H9 (cell line): ENCODE data around the gene ZDHHC24. TPM values are rescaled to one million over a fixed set of nuclear protein-coding genes. Genes with fewer than 3 reads are reported as not detected.

Experiments
- DNase-seq: peaks from one replicate; pipeline ENCODE4 v3.0.0-alpha.2; 2017
- H2AFZ ChIP-seq: one replicate; pipeline ENCODE4 v1.6.1; 2013; ENCODE audit warnings: mild to moderate bottlenecking, low read length, control low read depth, moderate library complexity
- H2AK5ac ChIP-seq: 2 replicates; pipeline ENCODE4 v1.6.1; 2013; ENCODE audit warnings: low read length, control low read depth, mixed read lengths; ENCODE audit not compliant: insufficient read length
- H2BK120ac ChIP-seq: one replicate; pipeline ENCODE4 v1.6.1; 2013; ENCODE audit warnings: low read depth, mild to moderate bottlenecking, low read length, control low read depth, inconsistent platforms; ENCODE audit not compliant: poor library complexity, severe bottlenecking
- H2BK12ac ChIP-seq: 2 replicates; pipeline ENCODE4 v1.6.1; 2013; ENCODE audit warnings: low read length, control low read depth, mixed read lengths, low read depth; ENCODE audit not compliant: insufficient read length
- H2BK15ac ChIP-seq: 2 replicates; pipeline ENCODE4 v1.6.1; 2013; ENCODE audit warnings: low read depth, low read length, control low read depth
- H2BK20ac ChIP-seq: one replicate; pipeline ENCODE4 v1.6.1; 2013; ENCODE audit warnings: low read depth, mild to moderate bottlenecking, low read length, control low read depth, inconsistent platforms; ENCODE audit not compliant: poor library complexity, severe bottlenecking
- H2BK5ac ChIP-seq: 2 replicates; pipeline ENCODE4 v1.6.1; 2013; ENCODE audit warnings: low read length, control low read depth, mixed read lengths; ENCODE audit not compliant: insufficient read length
- H3K14ac ChIP-seq: 2 replicates; pipeline ENCODE4 v1.6.1; 2013; ENCODE audit warnings: low read length, control low read depth; ENCODE audit not compliant: insufficient read depth
- H3K18ac ChIP-seq: 2 replicates; pipeline ENCODE4 v1.6.1; 2013; ENCODE audit warnings: low read depth, mild to moderate bottlenecking, mixed read lengths, low read length, control low read depth; ENCODE audit not compliant: insufficient read length
- H3K23ac ChIP-seq: 2 replicates; pipeline ENCODE4 v1.6.1; 2013; ENCODE audit warnings: low read length, control low read depth, mixed read lengths, low read depth; ENCODE audit not compliant: insufficient read length
- H3K23me2 ChIP-seq: 2 replicates; pipeline ENCODE4 v1.6.1; 2013; ENCODE audit warnings: low read depth, mild to moderate bottlenecking, mixed read lengths, low read length, control low read depth; ENCODE audit not compliant: insufficient read length, poor library complexity, severe bottlenecking
- H3K27ac ChIP-seq: 2 replicates; pipeline ENCODE4 v1.5.1; 2013; ENCODE audit warnings: low read length, control low read depth, mixed read lengths, low read depth; ENCODE audit not compliant: insufficient read length
- H3K27me3 ChIP-seq: 2 replicates; pipeline ENCODE4 v1.6.1; 2013; ENCODE audit warnings: low read length, control low read depth, inconsistent platforms; ENCODE audit not compliant: insufficient read depth
- H3K4ac ChIP-seq: 2 replicates; pipeline ENCODE4 v1.6.1; 2013; ENCODE audit warnings: low read depth, mild to moderate bottlenecking, control low read depth, inconsistent platforms, low read length, moderate library complexity
- H3K4me1 ChIP-seq: 2 replicates; pipeline ENCODE4 v1.6.1; 2013; ENCODE audit warnings: low read length, control low read depth, inconsistent platforms; ENCODE audit not compliant: insufficient read depth
- H3K4me2 ChIP-seq: 2 replicates; pipeline ENCODE4 v1.6.1; 2013; ENCODE audit warnings: low read length, control low read depth, mixed read lengths; ENCODE audit not compliant: insufficient read length, insufficient read depth
- H3K56ac ChIP-seq: 2 replicates; pipeline ENCODE4 v1.6.1; 2013; ENCODE audit warnings: low read depth, mild to moderate bottlenecking, mixed read lengths, low read length, control low read depth; ENCODE audit not compliant: insufficient read length
- H3K79me1 ChIP-seq: 2 replicates; pipeline ENCODE4 v1.6.1; 2013; ENCODE audit warnings: low read depth, mild to moderate bottlenecking, moderate library complexity, low read length, control low read depth, inconsistent platforms; ENCODE audit not compliant: insufficient read depth, poor library complexity, severe bottlenecking
- H3K79me2 ChIP-seq: 2 replicates; pipeline ENCODE4 v1.6.1; 2013; ENCODE audit warnings: low read length, control low read depth, inconsistent platforms; ENCODE audit not compliant: insufficient read depth
- H3K9ac ChIP-seq: 2 replicates; pipeline ENCODE4 v1.6.1; 2013; ENCODE audit warnings: low read length, control low read depth, mixed read lengths; ENCODE audit not compliant: insufficient read length; ENCODE audit errors: extremely low read depth
- H3K9me3 ChIP-seq: one replicate; pipeline ENCODE4 v1.6.1; 2013; ENCODE audit warnings: low read depth, low read length, inconsistent platforms; ENCODE audit not compliant: control insufficient read depth
- H3T11ph ChIP-seq: one replicate; pipeline ENCODE4 v1.6.1; 2013; ENCODE audit warnings: mild to moderate bottlenecking, low read length, control low read depth, inconsistent platforms
- H4K20me1 ChIP-seq: one replicate; pipeline ENCODE4 v1.6.1; 2013; ENCODE audit not compliant: control insufficient read depth, insufficient read length, insufficient read depth
- H4K5ac ChIP-seq: 2 replicates; pipeline ENCODE4 v1.6.1; 2013; ENCODE audit warnings: low read depth, mild to moderate bottlenecking, mixed read lengths, low read length, control low read depth; ENCODE audit not compliant: insufficient read length
- H4K8ac ChIP-seq: replicated peaks from 2 replicates; pipeline ENCODE4 v1.6.1; 2013; ENCODE audit warnings: low read length, control low read depth, mixed read lengths, low read depth; ENCODE audit not compliant: insufficient read length
- H4K91ac ChIP-seq: 2 replicates; pipeline ENCODE4 v1.6.1; 2013; ENCODE audit warnings: low read depth, mild to moderate bottlenecking, moderate library complexity, mixed read lengths, low read length, control low read depth; ENCODE audit not compliant: insufficient read length
- H3K27ac Mint-ChIP-seq, 3 experiments: 2 replicates in 2 of 3; 3 replicates in 1 of 3; pipeline ENCODE4 v1.8.0; 2020 to 2021; ENCODE audit warnings: mixed read lengths in 3 of 3, mild to moderate bottlenecking in 1 of 3, moderate library complexity in 1 of 3
- H3K27me3 Mint-ChIP-seq: 2 replicates; pipeline ENCODE4 v1.8.0; 2021; ENCODE audit warnings: low read depth, mild to moderate bottlenecking, moderate library complexity, mixed read lengths
- H3K36me3 Mint-ChIP-seq, 3 experiments: 2 replicates in 2 of 3; 3 replicates in 1 of 3; pipeline ENCODE4 v1.8.0; 2020 to 2021; ENCODE audit warnings: low read depth in 3 of 3, mixed read lengths in 3 of 3; ENCODE audit not compliant: insufficient read depth in 1 of 3
- H3K4me1 Mint-ChIP-seq, 2 experiments: 2 replicates each; pipeline ENCODE4 v1.8.0; 2020; ENCODE audit warnings: mixed read lengths in 2 of 2
- H3K4me3 Mint-ChIP-seq, 2 experiments: 2 replicates in 1 of 2; 3 replicates in 1 of 2; pipeline ENCODE4 v1.8.0; 2020 to 2021; ENCODE audit warnings: mild to moderate bottlenecking in 2 of 2, mixed read lengths in 2 of 2, moderate library complexity in 1 of 2
- H3K9me3 Mint-ChIP-seq, 2 experiments: 2 replicates in 1 of 2; 3 replicates in 1 of 2; pipeline ENCODE4 v1.8.0; 2020; ENCODE audit warnings: mild to moderate bottlenecking in 2 of 2, mixed read lengths in 2 of 2, moderate library complexity in 1 of 2
- CTCF ChIP-seq: fragments of 200-600 bp; sonication (generic); conservative IDR thresholded peaks from 3 replicates; pipeline ENCODE4 v1.8.0; 2021; ENCODE audit warnings: antibody characterized with exemption, mild to moderate bottlenecking
- WGBS: extraction: QIAGEN DNeasy Blood & Tissue Kit; methylation state at CpG from one replicate; pipeline ENCODE4 v1.1.7; 2013; ENCODE audit warnings: missing lambda C conversion rate, low lambda C conversion rate, mixed read lengths; ENCODE audit not compliant: insufficient read length; ENCODE audit errors: extremely low coverage; 5-methylcytosine and 5-hydroxymethylcytosine counted together
- total RNA-seq: library from RNA; stranded (reverse); gene quantifications from 2 replicates; pipeline ENCODE4 v1.2.1, GENCODE V29; 2021

The ZDHHC24 gene
- total RNA-seq, 1 experiment from 2014 or later: 8.9 TPM

DNA sequence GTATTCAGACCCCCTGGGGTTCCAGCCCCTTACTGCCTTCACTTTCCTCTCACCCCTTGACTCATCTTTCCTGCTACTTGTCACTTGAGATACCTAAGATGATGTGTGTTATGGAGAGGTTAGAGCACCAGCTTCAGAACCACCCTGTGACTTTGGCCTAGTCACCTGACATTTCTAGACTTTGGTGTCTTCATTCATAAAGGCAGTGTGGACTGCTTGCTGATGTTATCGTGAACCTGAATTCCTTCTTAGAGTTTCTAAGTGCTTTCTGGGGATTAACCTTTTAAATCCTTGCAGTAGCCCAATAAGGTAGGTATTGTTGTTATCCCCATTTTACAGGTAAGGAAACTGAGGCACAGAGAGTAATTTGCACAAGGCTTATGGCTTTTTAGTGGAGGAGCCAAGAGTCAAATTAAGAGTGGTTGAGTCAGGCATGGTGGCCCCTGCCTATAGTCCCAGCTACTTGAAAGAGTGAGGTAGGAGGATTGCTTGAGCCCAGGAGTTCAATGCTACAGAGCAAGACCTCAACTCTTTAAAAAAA is 40.5 kb downstream of the ZDHHC24 start:
- Histone ChIP-seq H2BK12ac (no peak overlapping the region), H3K9ac (no peak overlapping the region), H2AK5ac (no peak overlapping the region), H3K4me2 (no peak overlapping the region), H2BK15ac (no peak overlapping the region), H3K27ac (no peak overlapping the region), H3T11ph (no peak overlapping the region), H4K8ac (no peak overlapping the region), H3K18ac (no peak overlapping the region), H3K23me2 (no peaks in the 10 kb centered on the region), H3K4ac (no peak overlapping the region), H2BK120ac (no peak overlapping the region), H2AFZ (no peak overlapping the region), H4K91ac (no peak overlapping the region), H3K23ac (no peak overlapping the region), H3K56ac (no peak overlapping the region), H2BK5ac (no peak overlapping the region), H3K9me3 (no peaks in the 10 kb centered on the region), H3K27me3 (no peaks in the 10 kb centered on the region), H3K14ac (no peak overlapping the region), H4K5ac (no peak overlapping the region), H3K79me2 (no peaks in the 10 kb centered on the region), H4K20me1 (no peaks in the 10 kb centered on the region), H3K4me1 (no peaks in the 10 kb centered on the region), H2BK20ac (no peak overlapping the region), H3K79me1 (no peaks in the 10 kb centered on the region)
- no peak overlapping the region; a peak in 1 of 7 replicates for H3K27ac Mint-ChIP-seq
- no CpG with 5 or more reads among the region's 1 CpG for WGBS
- DNase-seq: no peak
- TF ChIP-seq CTCF: no peak
- no peaks in the 10 kb centered on the region for H3K27me3 Mint-ChIP-seq
- no peak overlapping the region for H3K4me3 Mint-ChIP-seq
- H3K36me3 Mint-ChIP-seq: peaks cover 0 to 43% (median 14%) of the 10 kb centered on the region in 3 experiments; a peak in 6 of 7 replicates
- H3K4me1 Mint-ChIP-seq: peaks cover 2 to 3% of the 10 kb centered on the region in 2 experiments; a peak in 2 of 4 replicates
- no peaks in the 10 kb centered on the region for H3K9me3 Mint-ChIP-seq
